Endothelial cell of umbilical vein (primary cell): ENCODE data around the gene SCAF8. TPM values are rescaled to one million over a fixed set of nuclear protein-coding genes. Genes with fewer than 3 reads are reported as not detected.

Experiments
- BruUV-seq: library from RNA; stranded (reverse); fragments of 400-500 nt; replicated peaks from 2 replicates; lab custom pipeline; 2021; lab: Mats Ljungman, UMichigan
- CTCF ChIA-PET: fragments of 300-600, 350-600 bp; sonication (Branson Sonifier 250); formaldehyde crosslinking; loops from one replicate; lab custom pipeline; 2021; ENCODE audit warnings: antibody characterized with exemption, inconsistent platforms; lab: Charles Lee
- POLR2A ChIA-PET: fragments of 300-600, 350-600 bp; sonication (Branson Sonifier 250); formaldehyde crosslinking; loops from one replicate; lab custom pipeline; 2021; ENCODE audit warnings: antibody characterized with exemption, inconsistent platforms; lab: Charles Lee
- DNase-seq: peaks from one replicate; pipeline ENCODE4 v3.0.0-alpha.2; 2011; ENCODE audit warnings: low read depth, low spot score
- FAIRE-seq: peaks from 2 replicates; lab custom pipeline; 2011; peaks lifted over from hg19 to GRCh38; lab: Jason Lieb, UNC
- H2AFZ ChIP-seq: 2 replicates; pipeline ENCODE4 v1.6.0; 2012; ENCODE audit warnings: low read depth, low read length, control low read depth, inconsistent platforms
- H3K27ac ChIP-seq: 2 replicates; pipeline ENCODE4 v1.5.1; 2011; ENCODE audit warnings: low read depth, mild to moderate bottlenecking, control low read depth, low read length, moderate library complexity; ENCODE audit not compliant: insufficient read depth
- H3K27me3 ChIP-seq, 2 experiments: 2 replicates each; pipeline versions ENCODE4 v1.6.0 to v1.6.1; 2011; ENCODE audit warnings: low read length in 2 of 2, mixed read lengths in 1 of 2; ENCODE audit not compliant: control insufficient read depth in 2 of 2, insufficient read depth in 2 of 2
- H3K36me3 ChIP-seq, 2 experiments: 2 replicates in 1 of 2; 3 replicates in 1 of 2; pipeline ENCODE4 v1.5.1; 2011; ENCODE audit warnings: low read length in 2 of 2, mild to moderate bottlenecking in 1 of 2, moderate library complexity in 1 of 2; ENCODE audit not compliant: control insufficient read depth in 2 of 2, insufficient read depth in 2 of 2; ENCODE audit errors: extremely low read depth in 1 of 2
- H3K4me1 ChIP-seq: 3 replicates; pipeline ENCODE4 v1.5.1; 2011; ENCODE audit warnings: mild to moderate bottlenecking, low read length; ENCODE audit not compliant: control insufficient read depth, insufficient read depth; ENCODE audit errors: extremely low read depth
- H3K4me2 ChIP-seq: 2 replicates; pipeline ENCODE4 v1.6.1; 2011; ENCODE audit warnings: low read length, control low read depth, mixed read lengths; ENCODE audit not compliant: insufficient read depth
- H3K4me3 ChIP-seq, 3 experiments: fragments of 200-600 bp in 1 of 3; sonication (generic), shearing (Covaris generic) in 1 of 3; replicated peaks in 1 of 3; 2 replicates each; pipeline ENCODE4 v1.5.1; 2011 to 2016; ENCODE audit warnings: control low read depth in 3 of 3, low read length in 3 of 3, mild to moderate bottlenecking in 2 of 3, inconsistent platforms in 1 of 3, low read depth in 1 of 3, moderate library complexity in 1 of 3; ENCODE audit not compliant: insufficient read depth in 1 of 3
- H3K79me2 ChIP-seq: 2 replicates; pipeline ENCODE4 v1.6.0; 2012; ENCODE audit warnings: low read length, inconsistent platforms; ENCODE audit not compliant: control insufficient read depth, insufficient read depth
- H3K9ac ChIP-seq: replicated peaks from 2 replicates; pipeline ENCODE3; 2011; ENCODE audit warnings: low read length, control low read depth; ENCODE audit not compliant: insufficient read depth; ENCODE audit errors: extremely low read depth
- H3K9me1 ChIP-seq: replicated peaks from 3 replicates; pipeline ENCODE4 v1.6.0; 2011; ENCODE audit warnings: mild to moderate bottlenecking, low read length; ENCODE audit not compliant: control insufficient read depth, insufficient read depth; ENCODE audit errors: extremely low read depth
- H3K9me3 ChIP-seq: replicated peaks from 2 replicates; pipeline ENCODE4 v1.5.1; 2012; ENCODE audit warnings: low read length, inconsistent platforms; ENCODE audit not compliant: control insufficient read depth, insufficient read depth
- H4K20me1 ChIP-seq: replicated peaks from 2 replicates; pipeline ENCODE3; 2011; ENCODE audit warnings: mild to moderate bottlenecking, low read length; ENCODE audit not compliant: control insufficient read depth, insufficient read depth; ENCODE audit errors: extremely low read depth
- EZH2 ChIP-seq: IDR thresholded peaks from 2 replicates; pipeline ENCODE4 v1.6.1; 2012; ENCODE audit warnings: borderline replicate concordance, low read depth, mild to moderate bottlenecking, moderate library complexity, low read length, inconsistent platforms; ENCODE audit not compliant: severe bottlenecking
- FOS ChIP-seq: IDR thresholded peaks from 2 replicates; pipeline ENCODE4 v1.6.1; 2011; ENCODE audit warnings: mild to moderate bottlenecking, low read length, moderate library complexity, borderline replicate concordance; ENCODE audit not compliant: insufficient read depth
- GATA2 ChIP-seq: IDR thresholded peaks from 2 replicates; pipeline ENCODE4 v1.7.0; 2011; ENCODE audit warnings: low read depth, mild to moderate bottlenecking, moderate library complexity, mixed read lengths, low read length; ENCODE audit not compliant: insufficient read length, insufficient read depth
- JUN ChIP-seq: IDR thresholded peaks from 2 replicates; pipeline ENCODE4 v1.6.1; 2011; ENCODE audit warnings: borderline replicate concordance, low read depth; ENCODE audit not compliant: insufficient read length, insufficient read depth
- MYC ChIP-seq: IDR thresholded peaks from one replicate; pipeline ENCODE4 v1.6.1; 2011; ENCODE audit warnings: mild to moderate bottlenecking, low read depth, low read length
- POLR2A ChIP-seq: IDR thresholded peaks from 2 replicates; pipeline ENCODE4 v1.6.1; 2012; ENCODE audit warnings: low read depth, mild to moderate bottlenecking, control low read depth, low read length
- POLR2AphosphoS5 ChIP-seq: IDR thresholded peaks from 2 replicates; pipeline ENCODE4 v1.6.1; 2012; ENCODE audit warnings: low read depth, mild to moderate bottlenecking, control low read depth, low read length, moderate library complexity; ENCODE audit not compliant: insufficient read depth
- dilution Hi-C: fragments of 300-500 bp; cut with MboI; formaldehyde crosslinking; loops from one replicate; pipeline ENCODE4 v1.15.0; 2019; ENCODE audit warnings: low sequenced_read_pairs; ENCODE audit not compliant: extremely low pct_ligation_motif_present
- intact Hi-C: fragments of 100-400 bp; cut with micrococcal nuclease; formaldehyde crosslinking; loops from one replicate; pipeline ENCODE4 v1.10.0; 2022
- polyA plus RNA-seq, 4 experiments: library from polyadenylated mRNA; depleted of rRNA in 3 of 4; stranded (reverse) in 3 of 4; unstranded in 1 of 4; fragments of >200 nt; gene quantifications; 2 replicates each; pipeline versions ENCODE4 v1.2.1 to v1.2.3, GENCODE V29; 2011 to 2012; ENCODE audit warnings: missing spikeins in 1 of 4
- total RNA-seq: library from RNA; stranded (reverse); gene quantifications from 2 replicates; pipeline ENCODE4 v1.2.3, GENCODE V29; 2021
- TF ChIP-seq, protein P1 (sequence below), 2 donors: IDR thresholded peaks; 1 replicate in 1 of 2; 2 replicates in 1 of 2; pipeline ENCODE4 v1.5.1; 2011; ENCODE audit warnings: low read length in 2 of 2, mild to moderate bottlenecking in 2 of 2, moderate library complexity in 2 of 2, control low read depth in 1 of 2, inconsistent platforms in 1 of 2, low read depth in 1 of 2; ENCODE audit not compliant: insufficient read depth in 1 of 2; ENCODE audit errors: extremely low read depth in 1 of 2
- TF ChIP-seq, protein P2 (sequence below): IDR thresholded peaks from 2 replicates; pipeline ENCODE4 v1.6.1; 2011; ENCODE audit not compliant: insufficient read depth, insufficient read length

The SCAF8 gene
- total and polyA plus RNA-seq, 2 donors (not counting 3 experiments of a cell fraction or from before 2014, with no cell fraction given): 11.7 to 37.8 TPM

DNA sequence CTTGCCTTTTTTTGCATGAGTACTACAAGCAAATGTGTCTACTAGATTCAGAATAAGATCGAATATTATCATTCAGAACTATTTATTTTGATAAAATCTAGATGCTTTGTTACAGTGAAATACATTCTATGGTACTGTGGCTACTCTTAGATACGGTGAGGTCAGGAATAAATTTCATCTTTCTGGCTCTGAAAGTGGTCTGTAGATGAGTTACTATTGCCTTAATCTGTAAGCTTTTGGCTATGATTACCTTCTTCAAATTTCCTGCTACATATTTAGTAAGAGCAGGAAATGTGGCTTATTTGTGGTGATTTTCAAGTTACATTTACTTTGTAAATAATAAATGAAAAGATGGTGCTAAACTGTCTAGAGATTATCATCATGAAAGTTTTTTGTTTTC is 50.0 kb downstream of the SCAF8 start:
- H3K79me2 ChIP-seq: peaks cover 62% of the 10 kb centered on the region
- H3K36me3 ChIP-seq: no peaks in the 10 kb centered on the region
- BruUV-seq: no TSS peak
- H3K9me1 ChIP-seq: no peaks in the 10 kb centered on the region
- ChIA-PET CTCF (interaction anchor here (1.1 kb wide), 1 partner anchor 16 kb away, joined by 3 read pairs; no protein-coding TSS in a partner anchor), POLR2A (no interaction called here)
- FAIRE-seq (no peak), DNase-seq (no peak)
- H4K20me1 ChIP-seq: peaks cover 4% of the 10 kb centered on the region
- no peaks in the 10 kb centered on the region for H3K9me3 ChIP-seq
- H3K4me2 ChIP-seq: no peak overlapping the region
- H3K27ac ChIP-seq: no peak overlapping the region
- dilution Hi-C loops (no loop called here), intact Hi-C loops (no loop called here)
- no peak overlapping the region for H3K9ac ChIP-seq
- H3K4me1 ChIP-seq: no peaks in the 10 kb centered on the region
- no peak overlapping the region for H2AFZ ChIP-seq
- no peak overlapping the region for H3K4me3 ChIP-seq
- no peaks in the 10 kb centered on the region for H3K27me3 ChIP-seq
- TF ChIP-seq GATA2: no peak
- TF ChIP-seq EZH2: no peak
- no peak for TF ChIP-seq MYC
- TF ChIP-seq JUN: no peak
- TF ChIP-seq POLR2A: no peak
- TF ChIP-seq FOS: no peak
- TF ChIP-seq, protein P1, sequence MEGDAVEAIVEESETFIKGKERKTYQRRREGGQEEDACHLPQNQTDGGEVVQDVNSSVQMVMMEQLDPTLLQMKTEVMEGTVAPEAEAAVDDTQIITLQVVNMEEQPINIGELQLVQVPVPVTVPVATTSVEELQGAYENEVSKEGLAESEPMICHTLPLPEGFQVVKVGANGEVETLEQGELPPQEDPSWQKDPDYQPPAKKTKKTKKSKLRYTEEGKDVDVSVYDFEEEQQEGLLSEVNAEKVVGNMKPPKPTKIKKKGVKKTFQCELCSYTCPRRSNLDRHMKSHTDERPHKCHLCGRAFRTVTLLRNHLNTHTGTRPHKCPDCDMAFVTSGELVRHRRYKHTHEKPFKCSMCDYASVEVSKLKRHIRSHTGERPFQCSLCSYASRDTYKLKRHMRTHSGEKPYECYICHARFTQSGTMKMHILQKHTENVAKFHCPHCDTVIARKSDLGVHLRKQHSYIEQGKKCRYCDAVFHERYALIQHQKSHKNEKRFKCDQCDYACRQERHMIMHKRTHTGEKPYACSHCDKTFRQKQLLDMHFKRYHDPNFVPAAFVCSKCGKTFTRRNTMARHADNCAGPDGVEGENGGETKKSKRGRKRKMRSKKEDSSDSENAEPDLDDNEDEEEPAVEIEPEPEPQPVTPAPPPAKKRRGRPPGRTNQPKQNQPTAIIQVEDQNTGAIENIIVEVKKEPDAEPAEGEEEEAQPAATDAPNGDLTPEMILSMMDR (IDR thresholded peaks at IDR 0.05; ENCODE audit: extremely low read depth in 1 of 2, insufficient read depth in 1 of 2, low read depth in 1 of 2, low read length in 2 of 2): no peak
- TF ChIP-seq, protein P2, sequence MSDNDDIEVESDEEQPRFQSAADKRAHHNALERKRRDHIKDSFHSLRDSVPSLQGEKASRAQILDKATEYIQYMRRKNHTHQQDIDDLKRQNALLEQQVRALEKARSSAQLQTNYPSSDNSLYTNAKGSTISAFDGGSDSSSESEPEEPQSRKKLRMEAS: no peak
- no peak for TF ChIP-seq POLR2AphosphoS5
